ENCODE results near the gene IL9R.
"Not testable (repeated sequence)": the region's sequence is repeated elsewhere in the genome, so short reads cannot be mapped to it uniquely, and the experiment has no call there.

Gene IL9R

DNA sequence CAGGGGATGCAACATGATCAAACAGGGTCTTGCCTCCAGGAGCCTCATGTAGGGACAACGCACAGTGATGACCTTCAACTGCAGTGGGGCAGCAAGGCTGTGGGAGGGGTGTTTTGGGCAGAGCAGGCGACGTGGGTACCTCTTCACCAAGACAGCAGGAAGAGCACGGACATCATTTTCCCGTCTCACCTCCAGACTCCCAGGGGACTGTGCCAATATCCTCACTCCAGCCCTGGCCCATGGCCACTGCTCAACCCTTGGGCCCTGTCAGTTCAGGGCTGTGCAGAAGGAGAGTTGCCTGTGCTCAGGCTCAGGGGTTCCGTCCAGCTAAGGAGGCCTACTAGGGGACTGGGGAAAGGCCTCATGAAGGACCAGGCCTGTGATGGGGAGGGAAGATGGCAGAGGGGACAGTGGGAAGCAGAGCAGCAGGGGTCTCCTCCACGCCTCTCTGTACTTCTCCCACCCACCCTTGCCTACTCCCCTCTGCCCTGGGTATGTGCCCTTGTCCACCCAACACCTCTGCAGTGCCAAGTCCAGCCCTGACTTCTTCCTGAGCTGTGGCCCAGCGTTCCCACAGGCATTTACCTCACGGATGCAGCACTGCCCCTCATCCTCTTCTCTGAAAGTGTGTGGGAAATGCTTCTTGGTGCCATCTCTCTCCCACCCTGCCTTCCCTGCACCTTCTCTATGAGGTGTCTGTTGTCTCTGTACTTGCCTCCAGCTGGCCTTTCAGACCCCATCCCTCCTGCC, 1.4 kb downstream of the IL9R start:
- no peak for DNase-seq

DNA sequence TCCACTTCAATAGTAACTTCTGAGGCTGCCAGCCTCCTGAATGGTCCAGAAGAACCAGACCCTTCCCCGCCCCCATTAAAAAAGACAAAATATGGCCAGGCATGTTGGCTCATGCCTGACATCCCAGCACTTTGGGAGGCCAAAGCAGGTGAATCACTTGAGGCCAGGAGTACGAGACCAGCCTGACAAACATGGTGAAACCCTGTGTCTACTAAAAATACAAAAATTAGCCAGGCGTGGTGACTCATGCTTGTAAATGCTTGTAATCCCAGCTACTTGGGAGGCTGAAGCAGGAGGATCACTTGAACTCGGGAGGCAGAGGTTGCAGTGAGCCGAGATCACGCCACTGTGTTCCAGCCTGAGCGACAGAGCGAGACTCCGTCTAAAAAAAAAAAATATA, 2.3 kb downstream of the IL9R start:
- not testable (repeated sequence) for DNase-seq

DNA sequence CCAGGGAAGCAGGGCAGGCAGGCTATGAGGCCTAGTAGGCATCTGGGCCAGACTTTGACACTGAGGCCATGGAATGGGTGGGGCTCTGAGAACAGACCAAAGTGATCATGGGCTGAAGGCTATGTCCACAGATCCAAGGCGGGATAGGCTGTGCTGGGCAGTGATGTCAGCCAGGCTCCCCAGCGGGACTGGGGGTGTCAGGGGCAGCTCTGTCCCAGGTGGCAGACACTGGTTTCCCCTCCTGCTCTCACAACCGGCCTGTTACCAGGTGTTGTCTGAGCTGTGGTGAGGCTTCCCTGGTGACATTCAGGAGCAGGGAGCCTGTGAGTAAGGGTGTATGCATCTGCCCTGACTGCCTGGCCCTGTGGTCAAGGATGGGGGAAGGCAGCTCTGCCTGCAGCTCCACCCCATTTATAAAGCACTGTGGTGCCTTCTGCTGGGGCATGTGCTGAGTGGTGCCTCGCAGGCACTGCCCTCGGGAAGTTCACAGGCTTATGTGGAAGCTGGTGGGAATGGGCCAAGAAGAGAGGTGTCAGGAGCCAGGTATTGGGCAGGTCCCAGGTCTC, 2.9 kb downstream of the IL9R start:
- no peak for DNase-seq

DNA sequence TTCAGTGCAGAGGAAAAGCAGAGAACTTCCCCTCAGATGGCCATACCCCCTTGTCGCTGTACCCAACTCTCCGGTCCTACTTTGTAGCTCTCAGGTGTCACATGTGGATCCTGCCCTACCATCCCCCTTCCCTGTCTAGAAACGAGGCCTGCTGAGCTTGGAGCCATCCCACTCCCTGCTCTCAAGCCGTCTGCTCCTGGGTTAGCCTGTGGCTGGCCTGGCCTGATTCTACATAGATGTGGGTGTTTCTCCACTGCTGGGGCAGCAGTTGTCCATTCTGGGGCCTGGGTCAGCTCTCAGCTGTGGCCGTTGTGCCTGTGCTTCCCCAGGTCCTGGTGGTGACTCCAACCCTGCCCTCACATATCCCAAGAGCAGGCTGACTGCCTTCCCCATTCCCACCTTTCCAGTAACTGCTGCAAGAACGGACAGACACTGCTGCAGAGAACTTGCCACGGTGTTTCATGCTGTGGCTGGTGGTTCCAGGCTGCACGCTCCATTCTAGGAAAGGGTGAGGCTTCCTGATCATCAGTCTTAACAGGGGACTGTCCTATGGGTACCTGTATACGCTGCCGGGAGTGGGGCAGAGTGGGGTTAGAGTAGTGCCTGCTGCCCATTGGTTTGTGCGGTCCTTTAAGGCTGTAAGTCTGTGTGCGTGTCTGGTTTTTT, 3.6 kb downstream of the IL9R start:
- DNase-seq, result no peak

DNA sequence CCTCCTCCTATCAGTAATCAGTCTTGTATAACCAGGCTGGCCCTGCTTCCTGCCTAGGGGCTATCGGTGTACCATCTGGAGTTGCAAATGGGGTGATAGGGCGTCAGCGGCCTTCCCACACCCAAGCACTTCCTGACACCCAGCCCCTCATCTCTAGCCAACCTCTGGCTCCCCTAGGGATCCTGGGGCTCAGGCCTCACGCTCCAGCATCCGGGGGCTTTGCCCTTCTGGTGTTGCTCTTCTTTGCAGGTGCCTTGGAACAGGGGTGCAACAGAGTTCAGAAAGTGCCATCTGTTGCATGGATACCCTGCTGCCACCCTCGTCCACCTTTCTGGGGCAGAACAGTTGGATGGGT, 4.1 kb downstream of the IL9R start:
- DNase-seq, result no peak

DNA sequence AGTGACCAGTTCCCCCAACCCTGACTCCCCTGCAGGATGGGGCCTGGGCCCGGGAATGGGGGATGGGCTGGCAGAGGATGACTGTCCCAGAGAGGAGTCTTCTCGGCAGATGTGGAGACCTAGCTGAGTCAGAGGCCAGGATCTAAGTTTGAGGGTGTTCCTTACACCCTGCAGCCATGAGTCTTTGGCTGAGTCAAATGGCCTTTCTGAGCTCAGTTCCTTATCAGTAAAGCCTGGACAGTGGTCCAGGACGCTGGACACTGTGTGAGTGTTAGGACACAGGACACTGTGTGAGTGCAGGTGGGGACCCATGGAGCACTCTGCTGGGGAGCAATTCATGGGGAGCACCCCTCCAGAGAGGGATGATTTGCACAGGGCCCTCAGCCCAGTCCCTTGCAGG, 5.0 kb downstream of the IL9R start:
- no peak for DNase-seq

DNA sequence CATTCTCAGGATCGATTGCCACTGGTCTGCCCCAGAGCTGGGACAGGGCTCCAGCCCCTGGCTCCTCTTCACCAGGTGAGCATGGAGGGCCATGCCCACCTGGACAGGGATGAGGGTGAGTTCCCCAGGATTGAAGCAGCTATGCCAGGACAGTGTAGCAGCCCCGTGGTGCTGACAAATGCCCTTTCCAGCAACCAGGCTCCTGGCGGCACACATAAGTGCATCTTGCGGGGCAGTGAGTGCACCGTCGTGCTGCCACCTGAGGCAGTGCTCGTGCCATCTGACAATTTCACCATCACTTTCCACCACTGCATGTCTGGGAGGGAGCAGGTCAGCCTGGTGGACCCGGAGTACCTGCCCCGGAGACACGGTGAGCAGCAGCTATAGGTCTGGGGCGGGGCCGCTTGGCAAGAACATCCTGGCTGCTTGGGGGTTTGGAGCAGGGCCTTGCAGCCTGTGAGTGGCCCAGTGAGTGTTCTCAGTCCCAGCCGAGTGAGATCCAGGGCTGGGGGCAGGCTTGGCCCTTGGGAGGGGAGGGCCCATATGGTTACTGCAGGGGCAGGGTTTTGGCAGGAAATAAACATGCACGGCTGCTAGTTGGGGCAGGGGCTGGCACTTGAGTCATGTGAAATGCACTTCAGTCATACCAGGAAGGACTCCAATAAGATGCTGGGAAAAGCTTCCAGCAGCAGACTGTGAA, 6.1 kb downstream of the IL9R start:
- DNase-seq, result no peak

DNA sequence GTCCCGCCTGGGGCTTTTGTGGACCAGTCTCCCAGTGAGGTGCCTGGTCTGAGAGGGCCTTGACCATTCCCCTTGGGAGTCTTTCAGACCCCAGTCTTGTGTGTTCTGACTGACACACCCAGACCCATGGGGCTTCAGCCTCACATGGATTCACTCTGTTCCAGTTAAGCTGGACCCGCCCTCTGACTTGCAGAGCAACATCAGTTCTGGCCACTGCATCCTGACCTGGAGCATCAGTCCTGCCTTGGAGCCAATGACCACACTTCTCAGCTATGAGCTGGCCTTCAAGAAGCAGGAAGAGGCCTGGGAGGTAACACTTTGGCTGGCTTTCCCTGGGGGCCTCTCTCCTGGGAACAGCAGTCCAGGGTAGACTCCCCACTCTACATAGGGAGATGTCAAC, 6.8 kb downstream of the IL9R start:
- DNase-seq, result no peak

DNA sequence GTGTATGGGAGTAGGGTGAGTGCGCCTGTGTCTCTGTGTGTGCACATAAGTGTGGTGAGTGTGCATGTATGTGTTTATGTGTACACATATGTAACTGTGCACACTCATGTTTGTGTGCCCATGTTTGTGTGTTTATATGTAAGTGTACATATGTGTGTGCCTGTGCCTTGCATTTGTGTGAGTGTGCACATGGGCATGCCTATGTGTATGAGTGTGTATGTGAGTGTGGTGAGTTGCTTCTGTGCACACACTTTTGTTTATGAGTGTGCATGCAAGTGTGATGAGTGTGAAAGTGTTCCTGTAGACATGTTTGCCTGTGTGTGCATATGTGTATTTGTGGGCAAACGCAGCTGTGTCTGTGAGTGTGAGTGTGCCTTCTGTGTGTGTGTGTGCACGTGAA, 7.2 kb downstream of the IL9R start:
- no peak for DNase-seq

DNA sequence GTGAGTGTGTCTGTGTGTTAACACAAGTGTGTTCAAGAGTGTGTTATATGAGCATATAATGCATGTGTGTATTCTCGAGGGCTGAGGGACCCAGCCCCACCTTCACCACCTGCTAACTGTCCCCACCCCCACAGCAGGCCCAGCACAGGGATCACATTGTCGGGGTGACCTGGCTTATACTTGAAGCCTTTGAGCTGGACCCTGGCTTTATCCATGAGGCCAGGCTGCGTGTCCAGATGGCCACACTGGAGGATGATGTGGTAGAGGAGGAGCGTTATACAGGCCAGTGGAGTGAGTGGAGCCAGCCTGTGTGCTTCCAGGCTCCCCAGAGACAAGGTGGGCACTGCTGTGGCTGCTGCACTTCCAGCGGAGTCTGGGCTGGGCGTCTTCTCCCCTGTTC, 7.6 kb downstream of the IL9R start:
- DNase-seq, result no peak

DNA sequence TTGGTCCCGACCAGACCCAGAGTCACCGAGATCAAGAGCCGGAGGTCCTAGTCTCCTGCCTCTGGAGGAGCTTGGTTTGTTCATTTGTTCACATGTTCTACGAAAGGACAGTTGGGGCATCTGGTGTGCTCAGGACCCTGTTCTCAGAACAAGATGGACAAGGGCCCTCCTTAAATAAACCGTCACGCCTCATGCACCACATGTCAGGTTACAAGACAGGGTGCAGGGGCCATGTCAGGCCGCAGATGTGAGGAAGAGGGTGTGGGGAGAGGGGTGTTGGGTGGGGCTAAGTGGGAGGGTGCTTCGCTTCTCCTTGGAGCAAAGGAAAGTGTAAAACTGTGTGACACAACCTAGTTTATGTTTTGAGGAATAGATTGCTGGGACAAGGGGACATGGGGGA, 9.0 kb downstream of the IL9R start:
- not testable (repeated sequence) for DNase-seq

DNA sequence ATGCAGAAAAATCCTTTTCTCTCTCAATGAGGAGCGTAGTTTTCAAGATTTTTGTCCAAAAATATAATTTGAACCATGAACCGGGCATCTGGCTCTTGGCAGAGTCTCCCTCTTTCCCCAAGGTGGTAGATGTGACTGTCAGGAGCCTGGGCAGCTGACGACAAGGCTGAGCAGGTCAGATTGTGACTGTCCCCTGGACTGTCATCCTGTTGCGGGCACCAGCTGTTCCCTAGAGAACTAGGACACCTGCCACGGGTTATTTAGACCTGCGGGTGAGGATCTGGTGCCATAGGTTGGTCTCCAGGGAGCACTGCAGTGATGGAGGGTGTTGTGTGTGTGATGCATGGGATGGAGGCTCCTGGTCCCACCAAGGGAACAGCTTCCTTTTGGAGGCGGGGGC, 10.9 kb downstream of the IL9R start:
- DNase-seq, result not testable (repeated sequence)

DNA sequence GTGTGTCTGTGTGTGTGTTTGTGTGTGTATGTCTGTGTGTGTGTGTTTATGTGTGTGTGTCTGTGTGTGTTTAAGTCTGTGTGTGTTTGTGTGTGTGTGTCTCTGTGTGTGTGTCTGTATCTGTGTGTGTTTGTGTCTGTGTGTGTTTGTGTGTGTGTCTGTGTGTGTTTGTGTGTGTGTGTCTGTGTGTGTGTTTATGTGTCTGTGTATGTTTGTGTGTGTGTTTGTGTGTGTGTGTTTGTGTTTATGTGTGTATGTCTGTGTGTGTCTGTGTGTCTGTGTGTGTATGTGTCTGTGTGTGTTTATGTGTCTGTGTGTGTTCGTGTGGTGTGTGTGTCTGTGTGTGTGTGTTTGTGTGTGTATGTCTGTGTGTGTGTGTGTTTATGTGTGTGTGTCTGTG, 11.4 kb downstream of the IL9R start:
- no peak for DNase-seq

DNA sequence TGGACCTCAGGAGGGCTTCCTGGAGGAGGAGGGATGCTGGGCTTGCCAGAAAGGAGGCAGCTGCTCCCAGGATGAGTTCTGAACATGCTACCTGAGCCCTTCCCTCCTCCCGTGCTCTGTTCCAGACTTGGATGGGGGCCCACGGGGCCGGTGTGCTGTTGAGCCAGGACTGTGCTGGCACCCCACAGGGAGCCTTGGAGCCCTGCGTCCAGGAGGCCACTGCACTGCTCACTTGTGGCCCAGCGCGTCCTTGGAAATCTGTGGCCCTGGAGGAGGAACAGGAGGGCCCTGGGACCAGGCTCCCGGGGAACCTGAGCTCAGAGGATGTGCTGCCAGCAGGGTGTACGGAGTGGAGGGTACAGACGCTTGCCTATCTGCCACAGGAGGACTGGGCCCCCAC, 12.2 kb downstream of the IL9R start:
- not testable (repeated sequence) for DNase-seq

DNA sequence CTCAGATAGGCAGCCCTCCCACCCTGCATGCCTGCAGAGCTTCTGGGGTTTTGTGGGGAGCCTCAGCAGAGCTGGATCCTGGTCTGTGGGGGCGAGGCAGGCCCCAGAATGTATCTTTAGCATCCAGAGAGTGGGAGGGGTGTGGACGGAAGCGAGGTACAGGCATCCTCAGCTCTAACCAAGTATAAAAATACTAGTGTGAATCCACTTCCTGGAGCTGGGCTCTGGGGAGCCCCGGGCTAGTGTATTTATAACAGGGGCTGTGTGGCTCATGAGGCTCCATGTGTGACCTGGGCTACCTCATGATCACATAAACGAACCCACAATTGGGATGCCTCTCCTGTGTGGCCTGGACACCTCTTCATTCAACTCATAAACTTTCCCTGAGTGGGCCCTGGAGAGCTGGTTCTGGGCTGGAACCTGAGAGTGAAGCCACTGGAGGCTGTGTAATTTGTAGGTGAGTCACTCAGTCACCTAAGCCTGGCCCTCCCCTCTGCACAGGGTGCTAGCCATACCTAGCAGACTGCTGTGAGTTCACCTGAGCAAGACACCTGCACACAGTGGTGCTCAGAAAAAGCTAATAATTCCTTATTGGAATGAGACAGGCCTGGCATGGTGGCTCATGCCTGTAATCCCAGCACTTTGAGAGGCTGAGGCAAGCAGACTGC, 15.9 kb downstream of the IL9R start:
- not testable (repeated sequence) for DNase-seq

DNA sequence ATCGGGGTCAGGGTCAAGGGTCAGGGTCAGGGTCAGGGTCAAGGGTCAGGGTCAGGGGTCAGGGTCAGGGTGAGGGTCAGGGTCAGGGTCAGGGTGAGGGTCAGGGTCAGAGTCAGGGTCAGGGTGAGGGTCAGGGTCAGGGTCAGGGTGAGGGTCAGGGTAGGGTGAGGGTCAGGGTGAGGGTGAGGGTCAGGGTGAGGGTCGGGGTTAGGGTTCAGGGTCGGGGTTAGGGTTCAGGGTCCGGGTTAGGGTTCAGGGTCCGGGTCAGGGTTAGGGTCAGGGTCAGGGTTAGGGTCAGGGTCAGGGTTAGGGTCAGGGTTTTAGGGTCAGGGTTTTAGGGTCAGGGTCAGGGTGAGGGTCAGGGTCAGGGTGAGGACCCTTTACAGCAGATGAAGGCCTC, 22.4 kb downstream of the IL9R start:
- DNase-seq, result not testable (repeated sequence)

DNA sequence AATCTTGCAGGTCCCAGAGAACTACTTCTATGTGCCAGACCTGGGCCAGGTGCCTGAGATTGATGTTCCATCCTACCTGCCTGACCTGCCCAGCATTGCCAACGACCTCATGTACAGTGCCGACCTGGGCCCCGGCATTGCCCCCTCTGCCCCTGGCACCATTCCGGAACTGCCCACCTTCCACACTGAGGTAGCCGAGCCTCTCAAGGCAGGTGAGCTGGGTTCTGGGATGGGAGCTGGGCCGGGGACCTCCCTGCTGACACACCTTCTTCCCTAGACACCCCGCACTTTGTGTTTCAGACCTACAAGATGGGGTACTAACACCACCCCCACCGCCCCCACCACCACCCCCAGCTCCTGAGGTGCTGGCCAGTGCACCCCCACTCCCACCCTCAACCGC, 25.5 kb downstream of the IL9R start:
- not testable (repeated sequence) for DNase-seq

DNA sequence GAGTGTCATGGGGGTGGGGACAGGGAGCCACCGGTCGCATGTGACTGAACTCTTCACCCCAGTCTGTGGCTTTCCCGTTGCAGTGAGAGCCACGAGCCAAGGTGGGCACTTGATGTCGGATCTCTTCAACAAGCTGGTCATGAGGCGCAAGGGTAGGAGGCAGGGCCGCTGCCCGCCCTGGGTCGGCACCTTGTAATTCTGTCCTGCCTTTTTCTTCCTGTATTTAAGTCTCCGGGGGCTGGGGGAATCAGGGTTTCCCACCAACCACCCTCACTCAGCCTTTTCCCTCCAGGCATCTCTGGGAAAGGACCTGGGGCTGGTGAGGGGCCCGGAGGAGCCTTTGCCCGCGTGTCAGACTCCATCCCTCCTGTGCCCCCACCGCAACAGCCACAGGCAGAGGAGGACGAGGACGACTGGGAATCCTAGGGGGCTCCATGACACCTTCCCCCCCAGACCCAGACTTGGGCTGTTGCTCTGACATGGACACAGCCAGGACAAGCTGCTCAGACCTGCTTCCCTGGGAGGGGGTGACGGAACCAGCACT, 27.5 kb downstream of the IL9R start:
- DNase-seq, result not testable (repeated sequence)

DNA sequence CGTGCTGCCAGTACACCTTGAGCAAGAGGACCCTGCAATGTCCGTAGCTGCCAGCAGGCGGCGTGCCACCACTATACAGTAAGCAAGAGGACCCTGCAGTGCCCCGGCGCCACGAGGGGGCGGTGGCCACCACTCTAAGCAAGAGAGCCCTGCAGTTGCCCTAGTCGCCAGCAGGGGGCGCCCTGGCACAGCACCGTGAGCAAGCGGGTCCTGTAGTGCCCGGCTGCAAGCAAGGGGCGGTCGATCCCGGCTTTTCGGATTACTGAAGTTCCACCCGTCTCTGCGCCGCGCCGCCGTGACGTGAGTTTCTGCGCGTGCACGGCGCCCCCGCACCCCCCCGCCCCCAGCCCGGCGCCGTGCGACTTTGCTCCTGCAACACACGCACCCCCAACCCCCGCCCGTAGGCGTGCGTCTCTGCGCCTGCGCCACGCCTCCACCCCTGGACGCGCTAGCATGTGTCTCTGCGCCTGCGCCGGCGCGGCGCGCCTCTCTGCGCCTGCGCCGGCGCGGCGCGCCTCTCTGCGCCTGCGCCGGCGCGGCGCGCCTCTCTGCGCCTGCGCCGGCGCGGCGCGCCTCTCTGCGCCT, 31.2 kb downstream of the IL9R start:
- not testable (repeated sequence) for DNase-seq

DNA sequence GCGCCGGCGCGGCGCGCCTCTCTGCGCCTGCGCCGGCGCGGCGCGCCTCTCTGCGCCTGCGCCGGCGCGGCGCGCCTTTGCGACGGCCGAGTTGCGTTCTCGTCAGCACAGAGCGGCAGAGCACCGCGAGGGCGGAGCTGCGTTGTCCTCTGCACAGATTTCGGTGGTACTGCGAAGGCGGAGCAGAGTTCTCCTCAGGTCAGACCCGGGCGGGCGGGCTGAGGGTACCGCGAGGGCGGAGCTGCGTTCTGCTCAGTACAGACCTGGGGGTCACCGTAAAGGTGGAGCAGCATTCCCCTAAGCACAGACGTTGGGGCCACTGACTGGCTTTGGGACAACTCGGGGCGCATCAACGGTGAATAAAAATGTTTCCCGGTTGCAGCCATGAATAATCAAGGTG, 31.8 kb downstream of the IL9R start:
- DNase-seq, result not testable (repeated sequence)

DNA sequence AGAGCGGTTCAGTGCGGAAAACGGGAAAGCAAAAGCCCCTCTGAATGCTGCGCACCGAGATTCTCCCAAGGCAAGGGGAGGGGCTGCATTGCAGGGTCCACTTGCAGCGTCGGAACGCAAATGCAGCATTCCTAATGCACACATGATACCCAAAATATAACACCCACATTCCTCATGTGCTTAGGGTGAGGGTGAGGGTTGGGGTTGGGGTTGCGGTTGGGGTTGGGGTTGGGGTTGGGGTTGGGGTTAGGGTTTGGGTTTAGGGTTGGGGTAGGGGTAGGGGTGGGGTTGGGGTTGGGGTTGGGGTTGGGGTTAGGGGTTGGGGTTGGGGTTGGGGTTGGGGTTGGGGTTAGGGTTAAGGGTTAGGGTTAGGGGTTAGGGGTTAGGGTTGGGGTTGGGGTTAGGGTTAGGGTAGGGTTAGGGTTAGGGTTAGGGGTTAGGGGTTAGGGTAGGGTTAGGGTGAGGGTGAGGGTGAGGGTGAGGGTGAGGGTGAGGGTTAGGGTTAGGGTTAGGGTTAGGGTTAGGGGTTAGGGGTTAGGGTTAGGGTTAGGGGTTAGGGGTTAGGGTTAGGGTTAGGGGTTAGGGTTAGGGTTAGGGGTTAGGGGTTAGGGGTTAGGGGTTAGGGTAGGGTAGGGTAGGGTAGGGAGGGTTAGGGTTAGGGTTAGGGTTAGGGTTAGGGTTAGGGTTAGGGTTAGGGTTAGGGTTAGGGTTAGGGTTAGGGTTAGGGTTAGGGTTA, 32.4 kb downstream of the IL9R start:
- DNase-seq, result not testable (repeated sequence)

DNA sequence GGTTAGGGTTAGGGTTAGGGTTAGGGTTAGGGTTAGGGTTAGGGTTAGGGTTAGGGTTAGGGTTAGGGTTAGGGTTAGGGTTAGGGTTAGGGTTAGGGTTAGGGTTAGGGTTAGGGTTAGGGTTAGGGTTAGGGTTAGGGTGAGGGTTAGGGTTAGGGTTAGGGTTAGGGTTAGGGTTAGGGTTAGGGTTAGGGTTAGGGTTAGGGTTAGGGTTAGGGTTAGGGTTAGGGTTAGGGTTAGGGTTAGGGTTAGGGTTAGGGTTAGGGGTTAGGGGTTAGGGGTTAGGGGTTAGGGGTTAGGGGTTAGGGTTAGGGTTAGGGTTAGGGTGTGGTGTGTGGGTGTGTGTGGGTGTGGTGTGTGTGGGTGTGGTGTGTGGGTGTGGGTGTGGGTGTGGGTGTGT, 33.0 kb downstream of the IL9R start:
- not testable (repeated sequence) for DNase-seq

Measured in retina (tissue), 1 donor.